HG03521 (cell line): ENCODE results near the gene ARNT2.

ENCODE experiments used
- ATAC-seq: cut with Tn5 transposase; IDR thresholded peaks from one replicate; pipeline ENCODE4 v1.9.1; 2021; ENCODE audit warnings: mild to moderate bottlenecking, moderate library complexity; ENCODE audit not compliant: unreplicated experiment

ARNT2 gene

GRCh38 chr15:80587816-80588456 lies 183.8 kb downstream of the ARNT2 start:
- no peak for ATAC-seq

- no peak for ATAC-seq
Measured at GRCh38 chr15:80588801-80589200, 184.6 kb downstream of the ARNT2 start.

DNA sequence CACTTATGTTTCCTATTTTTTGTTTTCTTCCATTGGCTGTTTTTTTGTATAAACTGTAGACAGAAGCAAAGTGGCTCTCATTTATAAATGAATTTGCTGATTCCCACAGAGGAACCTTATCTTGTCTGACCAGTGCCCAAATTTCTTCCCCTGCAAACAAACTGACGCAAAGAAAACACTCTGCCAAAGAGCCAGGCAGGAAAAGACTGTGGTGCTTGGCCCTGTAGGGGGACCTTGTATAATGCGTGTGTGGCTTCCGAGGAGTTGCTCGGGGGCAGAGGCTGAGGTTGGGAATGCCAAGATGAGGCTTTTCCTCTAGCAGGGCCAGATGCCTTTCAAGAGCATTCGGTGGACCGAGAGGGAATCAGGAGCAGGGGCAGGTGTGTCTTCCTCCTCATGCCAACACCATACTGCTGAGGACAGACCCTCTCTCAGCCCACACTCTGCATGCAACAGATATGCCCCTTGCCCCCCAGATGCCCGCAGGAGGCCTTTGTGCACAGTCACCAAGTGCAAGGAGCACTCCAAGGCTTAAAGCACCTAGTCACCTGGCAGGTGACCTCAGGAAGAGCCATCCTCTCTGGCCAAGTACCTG lies 186.7 kb downstream of the ARNT2 start:
- ATAC-seq, result no peak

DNA sequence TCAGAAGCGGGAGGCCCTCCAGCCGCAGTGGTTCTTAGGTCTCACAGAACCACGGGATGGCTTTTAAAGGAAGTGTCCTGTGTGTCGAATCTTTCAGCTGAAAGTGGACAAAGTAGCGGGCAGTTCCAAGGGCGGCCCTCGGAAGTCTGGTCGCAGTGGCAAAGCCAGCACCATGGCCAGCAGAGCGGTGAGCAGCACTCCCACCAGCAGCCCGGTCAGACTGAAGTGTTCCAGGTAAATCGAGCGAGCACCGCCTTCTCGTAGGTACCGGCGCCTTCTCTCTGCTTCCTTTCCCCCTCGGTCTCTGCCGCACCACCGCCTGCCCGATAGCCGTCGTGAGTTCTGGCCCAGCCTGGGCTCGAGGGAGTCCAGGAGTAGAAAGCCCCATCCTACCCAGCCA lies 187.3 kb downstream of the ARNT2 start:
- no peak for ATAC-seq

DNA sequence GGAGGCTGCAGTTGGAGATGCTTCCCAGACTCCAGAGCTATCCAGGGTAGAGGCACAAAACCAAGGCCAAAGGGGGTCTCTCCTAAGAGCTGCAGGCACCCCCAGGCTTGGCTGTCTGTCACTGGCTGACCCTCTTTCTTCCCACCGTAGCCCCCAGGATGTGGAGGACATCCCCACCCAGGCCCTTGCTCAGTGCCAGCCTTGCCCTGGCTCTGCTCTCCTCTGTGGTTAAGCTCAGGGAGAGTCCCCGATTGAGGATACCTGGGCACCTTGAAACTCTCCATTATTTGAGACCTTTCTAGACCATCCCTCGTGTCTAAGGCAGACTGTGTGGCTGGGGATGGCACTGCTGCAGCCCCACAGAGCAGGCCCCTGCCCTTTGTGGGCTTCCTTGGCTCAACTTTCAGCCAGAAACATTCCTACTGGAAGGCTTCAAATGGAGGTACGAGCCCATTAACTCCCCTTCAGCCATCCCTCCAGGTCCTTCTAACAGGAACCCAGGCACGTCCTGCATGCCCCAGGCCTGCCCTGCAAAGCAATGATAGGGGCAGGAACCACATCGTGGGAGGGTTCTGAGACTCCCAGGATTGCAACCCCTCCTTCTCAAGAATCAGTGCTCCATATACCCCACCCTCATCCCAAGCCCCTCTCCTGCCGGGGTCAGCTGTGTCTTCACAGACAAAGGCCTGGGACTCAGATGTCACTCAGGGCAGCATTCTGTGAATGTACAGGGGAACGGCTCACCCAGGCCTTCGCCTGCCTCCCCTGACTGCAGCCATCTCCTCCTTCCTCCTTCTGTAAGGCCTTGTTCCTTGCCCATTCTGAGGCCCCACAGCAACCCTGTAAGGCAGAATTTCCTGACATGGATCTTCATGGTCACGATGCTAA lies 188.0 kb downstream of the ARNT2 start:
- ATAC-seq, result no peak

- no peak for ATAC-seq
Measured at GRCh38 chr15:80593486-80594030, 189.4 kb downstream of the ARNT2 start.

DNA sequence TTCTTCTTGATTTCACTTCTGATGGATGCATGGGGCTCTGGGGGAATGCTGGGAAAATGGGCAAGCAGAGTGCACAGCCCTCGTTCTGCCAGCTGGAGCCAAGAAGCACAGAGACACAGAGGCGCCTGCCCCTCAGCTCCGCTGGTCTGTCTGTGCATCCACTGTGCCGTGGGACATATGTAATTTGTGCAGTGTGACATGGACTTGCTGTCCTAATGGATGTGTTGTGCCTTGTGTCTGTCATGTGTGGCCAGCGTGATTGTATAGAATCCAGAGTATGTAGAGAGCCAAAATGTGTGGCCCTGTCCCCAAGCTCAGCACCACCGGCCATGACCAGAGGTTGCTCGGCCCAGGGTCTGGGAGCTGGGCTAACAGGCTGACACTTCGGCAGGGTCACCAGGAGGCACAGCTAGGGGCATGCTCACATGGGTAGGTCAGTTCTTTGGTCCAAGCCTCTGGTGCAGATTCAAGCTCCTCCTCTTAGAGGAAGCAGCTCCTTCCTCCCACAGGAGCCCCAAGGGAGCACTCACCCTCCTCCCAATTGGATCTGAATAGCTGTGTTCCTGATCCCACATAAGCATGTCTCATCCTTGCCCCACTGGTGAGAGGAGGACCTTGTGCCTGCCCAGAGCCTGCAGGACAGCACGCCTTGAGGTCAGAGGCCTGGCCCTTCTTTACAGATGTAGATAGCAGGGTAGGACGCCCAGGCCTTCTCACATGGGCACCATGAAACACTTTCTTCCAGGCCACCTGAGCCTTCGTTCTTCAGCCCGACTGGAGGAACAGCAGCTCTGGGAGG lies 190.1 kb downstream of the ARNT2 start:
- ATAC-seq, result no peak

DNA sequence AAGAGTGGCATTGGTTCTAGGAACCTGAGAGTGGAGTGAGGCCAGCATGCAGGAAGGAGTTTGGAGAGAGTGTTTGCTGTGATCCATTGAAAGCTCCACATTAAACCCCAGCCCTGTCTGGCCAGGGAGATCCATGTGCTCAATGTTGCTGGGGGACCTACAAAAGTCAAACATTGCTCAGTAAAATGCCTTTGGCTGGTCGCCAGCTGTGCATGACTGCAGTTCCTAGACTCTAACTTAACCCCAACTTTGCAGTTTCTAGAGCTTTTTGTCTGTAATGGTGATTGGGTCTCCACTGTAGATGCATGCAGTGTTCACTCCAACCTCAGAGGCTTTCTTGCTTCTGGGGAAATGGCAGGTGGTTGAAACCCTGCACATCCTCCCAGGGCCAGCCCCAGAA lies 191.2 kb downstream of the ARNT2 start:
- no peak for ATAC-seq

DNA sequence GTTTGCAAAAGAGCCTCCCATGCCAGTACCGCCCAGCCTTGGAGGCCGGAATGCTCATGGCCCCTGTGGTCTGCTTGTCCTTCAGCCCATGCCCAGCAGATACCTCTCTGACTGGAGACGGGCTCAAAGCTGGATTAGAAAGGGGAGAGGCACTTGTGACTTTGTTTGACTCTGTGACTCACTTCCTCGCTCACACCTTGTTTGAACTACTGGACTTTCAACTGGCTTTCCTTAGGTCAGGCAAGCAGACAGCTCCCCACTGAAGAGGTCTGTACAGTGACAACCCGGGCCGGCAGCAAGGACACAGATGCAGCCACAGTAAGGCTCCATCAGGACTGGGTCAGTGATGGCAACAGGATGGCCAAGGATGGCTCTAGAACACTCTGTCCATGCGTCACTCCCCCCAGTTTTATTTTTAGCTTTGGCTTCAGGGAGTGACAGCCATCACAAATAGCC lies 192.4 kb downstream of the ARNT2 start:
- ATAC-seq, result no peak

- ATAC-seq, result no peak
Measured at GRCh38 chr15:80597076-80597475, 192.9 kb downstream of the ARNT2 start.

DNA sequence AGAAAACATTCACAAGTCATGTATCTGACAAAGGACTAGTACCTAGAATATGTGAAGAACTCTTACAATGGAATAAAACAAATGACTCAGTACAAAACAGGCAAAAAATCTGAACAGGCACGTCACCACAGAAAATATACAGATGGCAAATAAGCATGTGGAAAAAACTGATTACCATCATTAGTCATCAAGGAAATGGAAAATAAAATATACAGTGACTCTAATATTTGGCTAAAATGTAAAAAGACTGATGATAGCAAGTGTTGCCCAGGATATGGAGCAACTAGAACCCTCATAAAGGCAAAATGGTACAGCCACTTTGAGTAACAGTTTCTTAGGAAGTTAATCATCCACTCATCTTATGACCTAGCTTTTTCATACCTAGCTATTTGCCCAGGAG lies 195.2 kb downstream of the ARNT2 start:
- no peak for ATAC-seq

GRCh38 chr15:80600626-80601025 lies 196.4 kb downstream of the ARNT2 start:
- ATAC-seq, result no peak

DNA sequence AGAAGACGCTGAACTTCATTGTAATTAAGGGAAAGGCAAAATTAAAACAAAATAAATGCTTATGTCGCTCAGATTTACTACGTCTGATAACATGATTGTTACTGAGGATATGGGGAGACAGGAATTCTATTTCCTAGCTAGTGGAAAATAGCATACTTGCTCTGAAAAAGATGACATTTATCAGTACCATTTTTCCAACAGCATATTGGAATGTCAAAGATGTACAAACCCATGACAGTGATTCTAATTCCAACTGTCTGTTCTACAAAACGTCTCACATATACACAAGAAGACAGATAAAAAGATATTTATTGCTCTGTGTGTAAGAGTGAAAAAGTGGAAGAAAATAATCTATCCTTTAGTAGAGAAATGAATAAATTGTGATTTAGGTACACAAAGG lies 197.1 kb downstream of the ARNT2 start:
- ATAC-seq, result no peak

DNA sequence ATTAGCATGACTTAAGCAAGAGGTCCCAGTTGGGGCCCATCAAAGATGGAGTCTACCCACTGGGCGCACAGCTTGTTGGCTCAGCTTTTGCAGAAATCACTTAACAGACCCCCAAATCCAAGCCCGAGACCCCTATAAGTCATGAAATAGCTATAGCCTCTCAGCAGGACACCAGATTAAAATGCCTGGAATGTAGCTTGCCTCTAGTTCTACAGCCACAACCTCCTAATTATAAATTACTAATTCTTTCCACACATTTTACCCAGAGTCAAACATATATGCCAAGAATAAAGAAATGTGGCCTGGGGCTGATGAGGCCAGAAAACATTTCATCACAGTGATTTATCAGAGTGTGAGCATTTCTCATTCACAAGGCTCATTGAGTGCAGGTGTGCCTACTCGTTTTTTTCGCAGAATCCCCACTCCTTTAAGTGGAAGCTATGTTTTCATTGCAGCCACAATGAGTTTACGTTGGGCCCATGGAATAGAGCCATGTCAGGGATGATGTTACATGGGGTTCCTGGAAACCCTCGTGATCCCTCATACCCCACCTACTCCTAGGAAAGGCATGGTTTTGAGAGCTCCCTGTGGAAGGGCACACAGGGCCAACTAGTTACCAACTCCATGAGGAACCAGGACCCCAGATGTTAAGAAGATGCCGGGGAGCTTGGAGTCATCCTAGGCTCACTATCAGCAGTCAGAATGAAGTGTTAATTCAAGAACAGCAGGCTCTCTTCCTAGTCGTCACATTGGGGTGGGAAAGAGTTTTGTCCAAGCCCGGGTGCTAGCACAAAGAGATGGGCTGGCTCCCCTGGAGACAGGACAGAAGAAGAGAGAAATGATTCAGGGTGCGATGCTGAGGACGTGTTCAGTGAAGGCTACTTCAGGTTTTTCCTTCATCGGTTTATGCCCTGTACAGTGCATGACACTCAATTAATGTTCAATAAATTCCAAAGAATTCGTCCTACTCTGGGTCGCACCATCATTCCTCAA lies 200.7 kb downstream of the ARNT2 start:
- ATAC-seq, result no peak

DNA sequence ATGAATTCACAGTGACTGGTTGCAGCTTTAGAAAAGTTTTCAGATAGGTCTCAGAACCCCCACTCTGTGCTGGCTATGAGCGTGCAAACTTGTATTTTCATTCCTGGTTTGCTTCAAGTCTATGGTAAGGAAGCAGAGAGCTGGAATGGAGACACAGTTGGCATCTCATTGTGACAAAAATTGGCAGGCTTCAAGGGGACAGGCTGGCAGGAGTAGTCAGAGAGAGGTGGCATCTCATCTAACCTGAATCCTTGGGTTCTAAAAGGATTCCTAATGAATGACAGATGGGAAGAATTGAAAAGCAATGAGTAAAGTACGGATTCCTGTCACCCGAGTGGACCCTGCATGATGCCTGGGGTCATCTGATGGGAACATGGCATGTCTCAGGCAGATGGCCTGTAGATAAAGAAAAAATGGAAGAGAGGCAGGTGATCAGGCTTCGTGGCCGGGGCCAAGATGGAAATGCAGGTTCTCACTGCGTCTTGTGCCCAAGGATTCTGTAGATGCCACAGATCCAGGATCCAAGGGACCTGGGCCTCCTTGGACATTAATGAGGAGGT lies 201.5 kb downstream of the ARNT2 start:
- ATAC-seq, result no peak

GRCh38 chr15:80606511-80607071 lies 202.4 kb downstream of the ARNT2 start:
- ATAC-seq, result no peak

- ATAC-seq, result no peak
Measured at GRCh38 chr15:80607287-80607980, 203.3 kb downstream of the ARNT2 start.

DNA sequence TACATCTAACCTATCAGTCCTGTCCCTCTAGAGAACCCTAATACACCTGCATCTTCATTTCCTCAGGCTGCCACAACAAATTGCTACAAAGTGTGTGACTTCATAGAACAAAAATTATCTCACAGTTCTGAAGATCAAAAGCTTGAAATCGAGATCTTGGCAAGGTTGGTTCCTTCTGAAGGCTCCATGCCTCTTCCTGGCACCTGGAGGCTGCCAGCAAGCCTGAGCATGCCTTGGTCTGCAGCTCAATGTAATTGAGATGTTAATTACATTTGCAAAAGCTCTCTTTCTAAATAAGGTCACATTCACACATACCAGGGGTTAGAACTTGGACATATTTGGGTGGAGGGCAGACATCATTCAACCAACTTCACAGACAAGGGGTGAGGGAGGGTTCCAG lies 204.5 kb downstream of the ARNT2 start:
- no peak for ATAC-seq
